ENCODE measurements around the gene HCN3. TPM values are rescaled to one million over a fixed set of nuclear protein-coding genes. Genes with fewer than 3 reads are reported as not detected.

Gene HCN3
- total and polyA plus RNA-seq, 2 of the 13 experiments (the other 11 are each of a cell fraction or from before 2014, with no cell fraction given), result 2.4 to 10.2 TPM

- TF ChIP-seq MZF1 (CRISPR knock-in tag; IDR thresholded peaks at IDR 0.05; ENCODE audit: borderline replicate concordance), result no peak
- no peak for TF ChIP-seq RFX1 (IDR thresholded peaks at IDR 0.05)
- peak; percentile 99 for TF ChIP-seq THAP11 (CRISPR knock-in tag; IDR thresholded peaks at IDR 0.05)
- TF ChIP-seq ATF6 (CRISPR knock-in tag; conservative IDR thresholded peaks at IDR 0.05), result no peak
- peak; percentile 56; the same call in 1 of the 2 replicates for TF ChIP-seq SPEN (CRISPR knock-in tag; IDR thresholded peaks at IDR 0.05; ENCODE audit: low read depth)
- TF ChIP-seq ZNF777 (CRISPR knock-in tag; IDR thresholded peaks at IDR 0.05), result peak; percentile 55; the same call in 1 of the 2 replicates
- no peak for TF ChIP-seq HOXA7 (CRISPR knock-in tag; IDR thresholded peaks at IDR 0.05)
- TF ChIP-seq CBX2 (IDR thresholded peaks at IDR 0.05; ENCODE audit: low read depth, low read length), result no peak
- TF ChIP-seq CBX2 (CRISPR knock-in tag; IDR thresholded peaks at IDR 0.05; ENCODE audit: low read depth), result no peak
- TF ChIP-seq ZNF687 (CRISPR knock-in tag; IDR thresholded peaks at IDR 0.05), result peak; percentile 61; the same call in 1 of the 2 replicates
- peak; percentile 24 for TF ChIP-seq TAF15 (IDR thresholded peaks at IDR 0.05; ENCODE audit: low read depth, low read length, poor library complexity, severe bottlenecking)
- TF ChIP-seq NR2F6 (IDR thresholded peaks at IDR 0.05), result no peak
- TF ChIP-seq NR2F6 (CRISPR knock-in tag; IDR thresholded peaks at IDR 0.05), result peak; percentile 14; the same call in 1 of the 2 replicates
- no peak for TF ChIP-seq ZNF674 (CRISPR knock-in tag; IDR thresholded peaks at IDR 0.05; ENCODE audit: low read depth)
- no peak for TF ChIP-seq ELF4 (CRISPR knock-in tag; IDR thresholded peaks at IDR 0.05; ENCODE audit: borderline replicate concordance)
- TF ChIP-seq ZNF260 (CRISPR knock-in tag; IDR thresholded peaks at IDR 0.05; ENCODE audit: borderline replicate concordance, low read depth), result no peak
- no peak for TF ChIP-seq ONECUT2 (CRISPR knock-in tag; IDR thresholded peaks at IDR 0.05)
- TF ChIP-seq ZNF816 (CRISPR knock-in tag; IDR thresholded peaks at IDR 0.05; ENCODE audit: borderline replicate concordance), result no peak
- no peak for TF ChIP-seq RERE (CRISPR knock-in tag; IDR thresholded peaks at IDR 0.05; ENCODE audit: low read depth)
These were observed 21.8 kb upstream of the HCN3 start, which contains the start of gene ENTREP3 (continued) for GRCh38 chr1:155255243-155256007.
